Activated naive CD8-positive, alpha-beta T cell treated with anti-CD3 and anti-CD28 coated beads for 36 hours (primary cell): ENCODE measurements around the gene COL1A1. TPM values are rescaled to one million over a fixed set of nuclear protein-coding genes. Genes with fewer than 3 reads are reported as not detected.
A peak's percentile ranks its signal among the peaks of the same experiment; 100 is the strongest.

Source experiments
- DNase-seq: peaks from one replicate; pipeline ENCODE4 v3.0.0; 2021
- H3K27ac Mint-ChIP-seq: one replicate; pipeline ENCODE4 v1.8.0; 2022; ENCODE audit warnings: mild to moderate bottlenecking, moderate library complexity, mixed read lengths
- H3K27me3 Mint-ChIP-seq: one replicate; pipeline ENCODE4 v1.8.0; 2022; ENCODE audit warnings: mild to moderate bottlenecking, mixed read lengths
- H3K36me3 Mint-ChIP-seq: one replicate; pipeline ENCODE4 v1.8.0; 2021; ENCODE audit warnings: mild to moderate bottlenecking, mixed read lengths
- H3K4me1 Mint-ChIP-seq: one replicate; pipeline ENCODE4 v1.8.0; 2021; ENCODE audit warnings: mixed read lengths
- H3K4me3 Mint-ChIP-seq: one replicate; pipeline ENCODE4 v1.8.0; 2022; ENCODE audit warnings: mild to moderate bottlenecking, moderate library complexity, mixed read lengths
- H3K9me3 Mint-ChIP-seq: one replicate; pipeline ENCODE4 v1.8.0; 2022; ENCODE audit warnings: mixed read lengths
- total RNA-seq, 2 experiments: library from RNA; stranded (reverse); gene quantifications; one replicate each; pipeline ENCODE4 v1.2.3, GENCODE V29; 2021

The COL1A1 gene
- total RNA-seq, 2 experiments from 2014 or later: 0.72 to 0.78 TPM

DNA sequence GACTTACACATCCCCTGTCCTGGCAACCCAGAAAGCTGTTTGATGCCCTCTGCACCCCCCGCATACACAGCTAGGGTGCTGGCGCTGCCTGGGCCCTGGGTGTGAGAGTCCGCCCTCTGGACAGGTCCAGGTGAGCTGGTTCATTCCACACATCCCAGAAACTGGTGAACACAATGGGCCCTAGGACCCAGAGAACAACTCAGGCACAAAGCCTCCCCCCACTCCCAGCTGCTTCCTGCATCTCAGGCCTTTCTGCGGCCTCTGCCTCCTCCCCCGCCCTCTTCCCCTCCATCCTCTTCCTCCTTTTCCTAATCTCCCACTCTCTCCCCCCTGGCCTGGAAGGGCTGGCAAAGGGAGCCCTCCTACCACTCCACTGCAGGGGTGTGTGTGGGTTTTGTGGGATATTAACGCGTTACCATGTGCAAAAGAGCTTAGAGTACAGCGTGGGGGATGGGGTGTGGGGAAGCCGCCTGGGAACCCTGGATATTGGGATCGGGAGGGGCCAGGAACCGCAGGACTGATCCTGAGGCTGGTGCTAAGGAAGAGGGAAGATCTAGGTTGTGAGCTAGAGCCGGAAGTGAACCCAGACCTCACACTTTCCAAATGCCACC lies 49.4 kb downstream of the COL1A1 start:
- Mint-ChIP-seq H3K9me3 (no peaks in the 10 kb centered on the region), H3K36me3 (peaks cover 10% of the 10 kb centered on the region), H3K27me3 (no peaks in the 10 kb centered on the region)

DNA sequence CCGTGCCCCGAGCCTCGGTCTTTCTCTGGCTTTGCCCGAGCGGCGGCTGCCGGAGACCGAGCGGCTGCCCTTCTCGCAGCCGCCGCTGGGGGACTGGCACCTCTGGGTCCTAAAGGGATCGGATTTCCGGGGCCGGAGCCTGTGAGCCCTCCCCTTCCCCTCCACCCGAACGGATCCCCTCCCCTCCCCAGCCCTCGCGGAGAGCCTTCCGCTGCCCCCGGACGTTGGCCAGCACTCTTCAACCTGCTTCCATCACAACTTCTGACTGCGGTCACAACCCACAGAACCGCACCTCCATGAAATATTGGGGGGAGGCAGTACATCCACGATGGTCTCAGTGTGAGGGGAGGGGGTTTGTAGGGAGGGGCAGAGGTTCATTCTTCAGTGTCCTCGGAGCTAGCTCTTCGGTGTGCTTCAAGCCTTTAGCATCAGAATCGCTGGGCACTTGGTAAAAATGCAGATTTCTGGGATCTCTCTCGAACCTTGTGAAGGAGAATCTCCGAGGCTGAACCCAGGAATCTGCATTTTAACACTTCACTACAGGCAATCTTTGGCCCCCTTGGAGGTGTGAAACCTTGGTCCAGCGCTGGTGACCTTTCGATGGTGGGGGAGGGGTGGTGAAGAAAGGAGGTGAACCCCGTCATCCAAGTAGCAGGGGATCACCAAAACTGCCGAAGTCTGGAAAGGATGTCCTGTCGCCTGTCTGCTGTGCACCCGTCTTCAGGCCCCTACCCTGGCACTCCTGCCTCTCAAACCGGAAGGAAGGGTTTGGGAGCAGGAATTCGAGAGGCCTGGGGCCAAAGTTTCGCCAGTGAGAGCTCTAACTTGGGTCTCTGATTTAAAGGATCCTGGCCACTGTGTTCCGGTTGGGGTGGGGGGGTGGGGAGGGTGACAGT lies 50.1 kb downstream of the COL1A1 start:
- peak; percentile 91 for DNase-seq
- Mint-ChIP-seq H3K9me3 (no peaks in the 10 kb centered on the region), H3K4me1 (peaks cover 42% of the 10 kb centered on the region), H3K4me3 (peak overlapping the region; percentile 87), H3K36me3 (peaks cover 11% of the 10 kb centered on the region), H3K27ac (peak overlapping the region; percentile 95), H3K27me3 (no peaks in the 10 kb centered on the region)

More for the DNA sequence above, 49.4 kb downstream of the COL1A1 start:
- Mint-ChIP-seq H3K27ac (peak overlapping the region; percentile 95), H3K4me3 (peak overlapping the region; percentile 87), H3K4me1 (peaks cover 35% of the 10 kb centered on the region)
- DNase-seq: peak; percentile 58

DNA sequence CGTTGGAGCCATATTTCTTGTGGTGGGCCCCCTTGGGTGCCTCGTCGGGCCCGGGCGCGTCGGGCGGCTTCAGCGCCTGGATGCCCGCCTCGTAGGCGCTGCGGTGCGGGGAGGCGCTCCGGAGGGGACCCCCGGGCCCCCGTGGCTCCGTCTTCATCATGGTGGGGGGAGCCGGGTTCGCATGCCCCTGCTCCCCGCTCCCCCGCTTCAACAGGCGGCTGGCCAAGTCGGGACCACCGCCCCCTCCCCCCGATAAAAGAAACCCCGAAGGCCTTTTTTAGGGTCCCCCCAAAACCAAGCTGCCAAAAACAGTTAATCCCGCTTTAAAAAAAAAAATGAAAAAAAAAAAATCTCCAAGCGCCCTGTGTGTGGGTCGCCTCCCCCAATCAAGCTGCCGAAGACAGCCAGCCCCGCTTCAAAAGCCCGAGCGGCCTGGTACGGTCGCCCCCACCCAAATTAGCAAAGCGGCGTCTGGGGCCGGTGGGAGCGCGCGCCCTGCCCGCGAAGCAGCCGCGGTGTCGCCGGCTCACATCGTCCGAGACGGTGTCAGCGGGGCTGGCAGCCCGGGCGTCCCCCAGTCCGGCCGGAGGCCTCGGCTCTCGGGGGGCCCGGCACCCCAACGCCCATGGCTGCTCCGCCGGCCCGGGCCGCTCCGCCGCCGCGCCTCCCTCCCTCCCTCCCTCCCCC lies 50.9 kb downstream of the COL1A1 start, which contains the start of gene PPP1R9B:
PPP1R9B (minus strand) TSS at position 324 of the 687 bp plus-strand sequence; CDS start at position 160, 164 bp downstream.
- H3K36me3 Mint-ChIP-seq: peaks cover 11% of the 10 kb centered on the region
- H3K27ac Mint-ChIP-seq: peak within 1 kb of the TSS; percentile 95
- peak within 1 kb of the TSS; percentile 97 for H3K4me3 Mint-ChIP-seq
- H3K27me3 Mint-ChIP-seq: no peaks in the 10 kb centered on the region
- H3K9me3 Mint-ChIP-seq: no peaks in the 10 kb centered on the region
- no peak for DNase-seq
- peaks cover 43% of the 10 kb centered on the region for H3K4me1 Mint-ChIP-seq

- H3K27me3 Mint-ChIP-seq: no peaks in the 10 kb centered on the region
Measured at GRCh38 chr17:50149417-50150353, 51.7 kb downstream of the COL1A1 start.

GRCh38 chr17:50149091-50149416 lies 52.4 kb downstream of the COL1A1 start:
- peaks cover 42% of the 10 kb centered on the region for H3K4me1 Mint-ChIP-seq
- H3K27me3 Mint-ChIP-seq: no peaks in the 10 kb centered on the region
- peaks cover 17% of the 10 kb centered on the region for H3K36me3 Mint-ChIP-seq
- H3K4me3 Mint-ChIP-seq: peak overlapping the region; percentile 97
- no peaks in the 10 kb centered on the region for H3K9me3 Mint-ChIP-seq
- no peak for DNase-seq
- peak overlapping the region; percentile 94 for H3K27ac Mint-ChIP-seq

More at GRCh38 chr17:50149417-50150353, 51.7 kb downstream of the COL1A1 start:
- DNase-seq: peak; percentile 69
- H3K4me1 Mint-ChIP-seq: peaks cover 42% of the 10 kb centered on the region
- H3K4me3 Mint-ChIP-seq: peak overlapping the region; percentile 97
- H3K27ac Mint-ChIP-seq: peak overlapping the region; percentile 94
- H3K36me3 Mint-ChIP-seq: peaks cover 14% of the 10 kb centered on the region
- no peaks in the 10 kb centered on the region for H3K9me3 Mint-ChIP-seq

- DNase-seq: peak; percentile 82
- no peaks in the 10 kb centered on the region for H3K27me3 Mint-ChIP-seq
- peaks cover 43% of the 10 kb centered on the region for H3K4me1 Mint-ChIP-seq
- H3K36me3 Mint-ChIP-seq: peaks cover 18% of the 10 kb centered on the region
- no peaks in the 10 kb centered on the region for H3K9me3 Mint-ChIP-seq
- H3K4me3 Mint-ChIP-seq: peak overlapping the region; percentile 97
- H3K27ac Mint-ChIP-seq: peak overlapping the region; percentile 93
Measured at GRCh38 chr17:50148226-50149090, 53.0 kb downstream of the COL1A1 start.

DNA sequence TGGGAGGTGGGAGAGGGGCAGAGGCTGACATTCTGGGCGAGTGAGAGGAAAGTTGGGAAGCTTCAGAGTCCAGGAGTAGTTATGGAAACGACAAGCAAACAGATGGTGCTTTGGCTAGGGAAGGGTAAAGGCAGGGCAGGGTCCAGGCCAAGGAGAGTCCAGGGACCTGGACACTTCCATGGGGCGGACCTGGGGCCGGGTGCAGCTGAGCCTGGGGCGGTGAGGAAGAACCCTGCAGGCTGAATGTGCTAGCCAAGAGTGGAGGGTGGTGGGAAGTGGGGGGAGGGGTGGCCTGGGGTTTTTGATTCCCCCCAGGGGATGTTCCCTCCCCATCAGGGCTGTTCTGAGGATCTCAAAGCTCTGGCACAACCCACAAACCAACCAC lies 53.6 kb downstream of the COL1A1 start:
- peak overlapping the region; percentile 93 for H3K27ac Mint-ChIP-seq
- H3K36me3 Mint-ChIP-seq: peaks cover 21% of the 10 kb centered on the region
- no peaks in the 10 kb centered on the region for H3K9me3 Mint-ChIP-seq
- H3K4me3 Mint-ChIP-seq: peak overlapping the region; percentile 97
- no peak for DNase-seq
- H3K27me3 Mint-ChIP-seq: no peaks in the 10 kb centered on the region
- H3K4me1 Mint-ChIP-seq: peaks cover 45% of the 10 kb centered on the region

DNA sequence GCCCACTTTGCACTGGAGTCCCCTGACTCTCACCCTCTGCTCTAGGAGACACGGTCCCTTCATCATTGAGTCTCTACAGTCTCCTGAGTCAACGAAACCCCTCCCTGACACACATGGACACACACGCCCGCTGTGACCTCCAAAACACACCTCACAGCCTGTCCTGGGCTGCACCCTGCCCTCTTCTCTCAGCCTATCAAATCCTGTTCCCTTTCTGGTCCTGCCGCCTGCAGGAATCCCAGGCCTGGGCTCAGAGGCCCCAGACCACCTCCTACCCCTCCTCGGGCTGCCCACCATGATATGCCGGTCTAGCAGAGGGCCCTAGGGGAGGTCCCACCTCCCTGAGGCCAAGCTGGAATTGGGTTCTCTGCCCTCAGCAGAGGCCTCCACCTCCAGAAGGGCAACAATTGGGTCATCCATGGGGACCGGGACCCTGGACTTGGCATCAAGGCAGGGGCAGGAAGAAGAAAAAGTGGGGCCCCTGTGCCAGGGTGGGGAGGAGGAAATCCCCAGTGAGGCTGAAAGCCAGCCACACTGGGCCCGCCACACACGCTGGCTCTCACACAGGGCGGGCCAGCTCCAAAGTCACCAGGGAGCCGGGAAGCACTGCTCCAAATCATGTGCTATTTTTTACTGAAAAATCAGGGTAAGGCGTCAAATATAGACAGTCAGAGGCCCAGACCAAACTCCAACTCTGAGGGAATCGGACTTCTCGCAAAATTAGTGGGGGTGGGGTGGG lies 54.3 kb downstream of the COL1A1 start:
- H3K27ac Mint-ChIP-seq: peak overlapping the region; percentile 93
- H3K4me1 Mint-ChIP-seq: peaks cover 48% of the 10 kb centered on the region
- no peak for DNase-seq
- no peaks in the 10 kb centered on the region for H3K9me3 Mint-ChIP-seq
- no peaks in the 10 kb centered on the region for H3K27me3 Mint-ChIP-seq
- H3K36me3 Mint-ChIP-seq: peaks cover 27% of the 10 kb centered on the region
- peak overlapping the region; percentile 97 for H3K4me3 Mint-ChIP-seq

- no peaks in the 10 kb centered on the region for H3K9me3 Mint-ChIP-seq
- H3K27me3 Mint-ChIP-seq: no peaks in the 10 kb centered on the region
- H3K4me3 Mint-ChIP-seq: peak overlapping the region; percentile 97
- peak overlapping the region; percentile 93 for H3K27ac Mint-ChIP-seq
- peaks cover 51% of the 10 kb centered on the region for H3K4me1 Mint-ChIP-seq
- no peak for DNase-seq
- peaks cover 34% of the 10 kb centered on the region for H3K36me3 Mint-ChIP-seq
Measured at GRCh38 chr17:50146230-50146926, 55.1 kb downstream of the COL1A1 start.

GRCh38 chr17:50145532-50146229 lies 55.8 kb downstream of the COL1A1 start:
- Mint-ChIP-seq H3K4me1 (peaks cover 55% of the 10 kb centered on the region), H3K27me3 (no peaks in the 10 kb centered on the region), H3K36me3 (peaks cover 40% of the 10 kb centered on the region), H3K4me3 (peak overlapping the region; percentile 49), H3K27ac (peak overlapping the region; percentile 70), H3K9me3 (no peaks in the 10 kb centered on the region)
- DNase-seq: no peak

DNA sequence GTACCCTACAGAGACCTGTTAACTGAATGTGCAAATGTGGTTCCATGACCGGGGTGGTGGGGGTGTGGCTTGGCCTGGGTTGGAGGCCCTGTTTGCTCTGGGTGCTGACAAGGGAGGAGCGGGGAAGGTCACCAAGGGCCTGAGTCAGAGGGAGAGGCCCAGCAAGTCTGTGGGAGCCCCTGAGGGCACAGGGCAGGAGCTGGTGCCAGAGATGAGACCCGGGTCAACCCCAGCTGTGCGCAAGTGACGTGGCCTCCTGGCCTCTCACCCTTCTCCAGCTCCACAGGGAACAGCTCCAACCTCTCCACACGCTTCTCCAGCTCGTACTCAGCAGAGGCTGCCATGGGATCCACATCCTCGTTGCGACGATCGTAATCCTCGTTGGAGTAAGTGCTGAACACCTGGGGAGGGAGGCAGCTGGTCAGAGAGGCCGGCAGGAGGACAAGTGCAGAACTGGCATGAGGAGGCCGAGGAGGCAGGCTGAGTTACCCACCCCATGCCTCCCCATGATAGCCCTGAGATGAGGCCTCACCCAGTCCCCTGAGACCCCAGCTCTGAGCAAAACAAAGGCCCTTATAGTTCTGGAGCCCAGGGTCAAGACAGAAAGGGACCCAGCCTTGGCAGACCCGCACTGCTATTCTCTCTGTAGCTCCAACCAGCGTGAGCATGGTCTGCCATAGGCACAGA lies 56.4 kb downstream of the COL1A1 start:
- H3K4me3 Mint-ChIP-seq: no peak overlapping the region
- H3K4me1 Mint-ChIP-seq: peaks cover 62% of the 10 kb centered on the region
- no peaks in the 10 kb centered on the region for H3K9me3 Mint-ChIP-seq
- peak overlapping the region; percentile 70 for H3K27ac Mint-ChIP-seq
- DNase-seq: no peak
- no peaks in the 10 kb centered on the region for H3K27me3 Mint-ChIP-seq
- peaks cover 47% of the 10 kb centered on the region for H3K36me3 Mint-ChIP-seq

DNA sequence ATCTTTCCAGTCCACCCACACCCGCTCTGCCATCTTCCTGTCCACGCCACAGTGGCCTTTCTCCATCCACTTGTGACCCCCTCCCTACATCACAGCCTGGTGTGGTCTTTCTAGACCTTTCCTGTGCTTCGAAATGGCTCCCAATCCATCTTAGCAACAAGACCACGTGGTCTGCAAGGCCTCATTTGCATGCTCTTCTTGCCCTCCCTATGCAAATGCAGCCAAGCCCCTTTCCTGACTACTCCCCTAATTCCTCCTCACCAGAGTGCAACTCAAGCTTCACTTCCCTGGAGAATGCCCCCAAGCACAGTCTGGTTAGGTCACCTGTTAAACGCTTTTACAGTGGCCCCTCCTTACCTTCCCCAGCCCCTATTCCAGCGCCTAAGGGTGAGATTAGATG lies 57.1 kb downstream of the COL1A1 start:
- H3K4me1 Mint-ChIP-seq: peaks cover 64% of the 10 kb centered on the region
- H3K9me3 Mint-ChIP-seq: no peaks in the 10 kb centered on the region
- H3K36me3 Mint-ChIP-seq: peaks cover 53% of the 10 kb centered on the region
- H3K4me3 Mint-ChIP-seq: no peak overlapping the region
- H3K27me3 Mint-ChIP-seq: no peaks in the 10 kb centered on the region
- peak overlapping the region; percentile 18 for H3K27ac Mint-ChIP-seq
- DNase-seq: no peak
